Stimulated activated CD8-positive, alpha-beta memory T cell treated with anti-CD3 and anti-CD28 coated beads, Interleukin-4, amount 100 ng/mL, for 24 hours (primary cell): ENCODE results near the gene MAGI1.

Experiments
- DNase-seq: peaks from one replicate; pipeline ENCODE4 v3.0.0-alpha.2; 2020; ENCODE audit warnings: low read depth

MAGI1 gene

DNA sequence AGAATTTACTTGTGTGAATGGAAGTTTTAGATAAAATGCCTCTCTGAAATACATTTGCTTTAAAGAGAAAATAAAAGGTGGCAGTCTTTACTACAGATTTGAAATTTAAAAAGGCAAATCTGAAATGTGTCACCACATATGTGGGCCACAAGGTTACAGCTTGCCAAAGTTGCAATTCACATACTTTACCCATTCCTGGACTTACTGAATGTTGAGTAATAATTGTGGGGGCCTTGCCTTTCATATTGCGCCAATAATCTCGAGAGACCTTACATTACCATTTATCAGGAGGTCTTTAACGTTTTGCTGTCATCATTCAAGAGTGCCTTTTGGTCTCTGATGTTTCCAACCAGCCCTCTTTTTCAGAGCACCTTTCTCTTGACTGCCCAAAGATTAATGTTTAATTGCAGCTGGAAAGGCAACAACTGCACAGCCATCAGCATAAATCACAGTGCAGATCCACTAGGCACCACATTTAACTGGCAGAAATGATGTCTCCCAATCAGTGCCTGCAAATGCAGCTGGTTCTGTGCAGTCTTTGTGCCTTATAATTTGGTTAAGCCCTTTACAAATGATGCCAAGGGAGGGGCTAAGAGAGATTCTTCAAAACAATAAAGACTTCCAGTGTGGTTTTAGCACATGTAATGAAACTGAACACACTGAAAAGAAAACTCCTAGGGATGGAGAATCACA, 206.8 kb downstream of the MAGI1 start:
- DNase-seq: no peak

DNA sequence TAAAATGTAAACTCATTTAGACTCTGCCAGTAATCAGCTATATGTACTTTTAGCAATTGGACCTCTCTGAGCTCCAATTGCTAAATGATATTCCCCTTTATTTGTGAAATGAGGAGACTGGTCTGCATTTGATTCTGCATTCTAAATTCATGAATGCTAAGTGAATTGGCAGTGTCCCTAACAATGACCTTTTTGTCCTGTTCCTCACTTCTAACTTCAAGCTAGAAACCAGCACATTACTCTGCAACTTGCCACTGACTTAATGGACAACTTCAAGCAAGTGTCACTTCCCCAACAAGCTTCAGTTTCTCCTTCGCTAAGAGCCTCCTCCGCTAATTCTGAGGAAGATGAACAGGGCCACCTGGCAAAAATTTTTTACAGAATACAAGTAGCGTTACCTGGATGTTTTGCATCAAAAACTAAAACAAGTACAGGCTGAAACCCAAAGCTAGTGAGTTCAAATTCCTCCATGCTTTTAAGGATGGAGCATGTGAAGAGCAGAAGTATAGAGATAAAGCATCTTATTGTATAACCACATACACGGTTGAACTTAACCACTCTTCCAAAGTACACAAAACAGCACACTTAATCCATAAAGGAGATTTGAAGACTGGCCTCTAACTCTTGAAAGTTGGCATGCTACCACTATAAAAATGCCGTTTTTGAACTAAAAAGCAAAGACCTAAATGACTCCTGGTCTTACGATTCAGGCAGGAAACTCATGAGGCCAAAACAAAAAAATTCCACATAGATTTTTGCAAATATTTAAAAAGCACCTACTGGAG, 207.6 kb downstream of the MAGI1 start:
- DNase-seq: no peak

DNA sequence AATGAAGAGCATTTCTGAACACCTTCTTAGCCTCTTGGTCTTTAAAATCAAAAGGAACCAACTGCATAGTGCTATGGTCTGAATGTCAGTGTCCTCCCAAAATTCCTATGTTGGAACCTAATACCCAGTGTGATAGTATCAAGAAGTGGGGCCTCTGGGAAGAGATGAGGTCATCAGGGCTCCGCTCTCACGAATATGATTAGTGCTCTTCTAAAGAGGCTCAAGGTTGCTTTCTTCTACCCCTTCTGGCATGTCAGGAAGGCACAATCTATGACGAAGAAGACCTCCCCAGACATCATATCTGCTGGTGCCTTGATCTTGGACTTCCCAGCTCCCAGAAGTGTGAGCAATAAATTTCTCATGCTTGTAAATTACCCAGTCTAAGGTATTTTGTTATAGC, 209.5 kb downstream of the MAGI1 start:
- no peak for DNase-seq

DNA sequence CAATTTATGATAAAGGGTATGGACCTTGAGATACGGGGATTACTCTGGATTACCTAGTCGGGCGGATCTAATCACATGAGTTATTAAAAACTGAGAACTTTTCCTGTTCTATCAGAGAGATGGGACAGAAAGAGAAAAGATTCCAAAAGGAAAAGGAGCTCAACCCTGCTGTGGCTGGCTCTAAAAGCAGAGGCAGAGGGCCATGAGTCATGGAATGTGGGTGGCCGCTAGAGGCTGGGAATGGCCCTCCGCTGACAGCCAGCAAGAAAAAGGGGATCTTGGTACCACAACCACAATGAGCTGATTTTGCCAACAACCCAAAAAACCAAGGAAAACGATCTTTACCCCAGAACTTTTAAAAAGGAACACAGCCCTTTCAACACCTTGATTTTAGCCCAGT, 210.0 kb downstream of the MAGI1 start:
- DNase-seq: no peak

DNA sequence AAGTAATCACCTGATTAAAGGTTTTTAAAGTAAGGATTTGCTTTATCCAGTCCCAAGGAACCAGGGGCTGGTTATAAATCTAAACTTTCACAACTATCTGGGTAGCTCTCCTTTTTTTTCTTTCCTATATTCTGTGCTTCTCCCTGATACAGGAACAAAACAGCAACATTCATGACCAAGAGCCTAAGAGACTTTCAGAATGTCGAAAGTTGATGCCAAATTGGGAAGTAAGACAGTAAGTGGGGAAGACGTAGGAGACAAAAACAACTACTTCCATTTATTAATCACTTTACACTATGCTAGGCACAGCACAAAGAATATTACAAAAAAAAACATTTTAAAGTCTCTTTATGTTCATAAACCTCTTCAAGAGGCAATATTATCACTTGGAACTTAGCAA, 211.6 kb downstream of the MAGI1 start:
- no peak for DNase-seq

DNA sequence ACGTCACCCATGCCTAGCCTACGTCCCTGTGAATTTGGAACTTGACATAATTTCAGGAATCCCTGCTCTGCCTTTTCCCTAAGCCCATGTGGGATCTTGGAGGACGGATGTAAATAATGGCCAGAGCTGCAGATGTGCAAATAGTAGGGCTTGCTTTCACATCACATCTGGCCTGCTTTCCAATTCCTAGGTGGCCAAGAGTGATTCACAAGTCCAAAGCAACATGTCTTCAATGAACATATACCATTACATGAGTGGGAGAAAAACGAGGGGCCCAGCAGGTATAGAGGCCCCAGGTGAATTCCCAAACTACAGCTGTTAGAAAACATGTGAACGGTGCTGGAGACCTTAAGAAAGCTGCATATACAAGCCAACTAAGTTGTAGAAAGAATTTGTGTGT, 214.6 kb downstream of the MAGI1 start:
- no peak for DNase-seq

DNA sequence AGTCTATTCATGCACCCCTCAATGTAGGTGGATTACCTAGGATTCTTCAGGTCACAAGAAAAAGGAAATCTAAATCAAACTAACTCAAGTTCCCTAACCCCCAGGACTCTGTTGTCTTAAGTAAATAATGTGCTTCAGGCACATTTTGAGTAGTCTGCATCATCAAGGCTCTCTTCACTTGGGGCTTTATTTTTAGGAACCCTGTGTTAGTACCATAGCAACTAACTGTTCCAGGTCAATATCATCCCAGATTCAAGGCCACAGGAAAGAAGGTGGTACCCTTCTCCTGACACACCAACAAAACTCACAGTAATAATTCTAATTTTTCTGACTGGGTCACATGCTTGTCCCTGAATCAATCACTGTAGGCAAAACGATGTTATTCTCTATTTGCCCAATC, 218.1 kb downstream of the MAGI1 start:
- no peak for DNase-seq

DNA sequence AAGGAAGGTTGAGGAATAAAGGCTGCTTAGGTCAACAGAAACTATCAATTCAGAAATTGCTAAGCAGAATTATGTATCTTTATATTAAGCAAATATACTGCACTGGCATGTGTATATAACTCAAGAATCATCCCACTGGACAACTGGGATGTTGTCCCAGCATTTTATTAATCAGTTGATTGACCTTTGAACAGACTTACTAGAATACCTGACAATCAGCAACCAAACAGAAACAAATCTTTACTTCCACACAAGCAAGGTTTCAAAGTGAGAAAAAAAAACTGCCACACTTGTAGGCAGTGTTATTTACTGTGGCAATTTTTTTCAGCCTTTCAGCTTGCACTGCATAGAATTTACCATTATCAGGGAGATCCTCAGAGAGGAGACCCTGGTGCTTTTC, 218.8 kb downstream of the MAGI1 start:
- no peak for DNase-seq

DNA sequence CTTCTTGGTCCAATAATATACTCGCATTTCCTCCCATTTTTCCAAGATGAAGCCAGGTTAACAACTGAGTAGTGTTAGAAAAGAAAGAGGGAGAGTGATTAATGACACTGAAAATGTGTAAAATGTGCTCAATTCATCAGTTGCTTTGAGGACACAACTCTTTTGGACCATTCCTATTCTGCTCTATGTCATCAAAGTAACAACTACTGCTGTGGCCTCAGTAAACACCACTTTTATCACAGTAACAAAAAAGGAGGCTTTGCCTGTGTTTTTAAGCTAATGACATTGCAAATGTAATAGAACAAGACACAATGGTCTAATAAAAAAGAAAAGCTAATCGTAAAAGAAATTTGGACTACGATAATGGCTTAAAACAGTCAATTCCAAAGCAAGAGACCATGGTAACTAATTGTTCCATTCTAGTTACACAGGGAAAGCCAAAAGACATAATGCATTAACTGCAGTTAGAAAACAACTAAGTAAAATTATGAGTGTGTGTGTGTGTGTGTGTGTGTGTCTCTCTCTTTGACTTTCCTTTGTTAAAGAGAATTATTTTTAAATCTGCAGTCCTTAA, 221.1 kb downstream of the MAGI1 start:
- no peak for DNase-seq

DNA sequence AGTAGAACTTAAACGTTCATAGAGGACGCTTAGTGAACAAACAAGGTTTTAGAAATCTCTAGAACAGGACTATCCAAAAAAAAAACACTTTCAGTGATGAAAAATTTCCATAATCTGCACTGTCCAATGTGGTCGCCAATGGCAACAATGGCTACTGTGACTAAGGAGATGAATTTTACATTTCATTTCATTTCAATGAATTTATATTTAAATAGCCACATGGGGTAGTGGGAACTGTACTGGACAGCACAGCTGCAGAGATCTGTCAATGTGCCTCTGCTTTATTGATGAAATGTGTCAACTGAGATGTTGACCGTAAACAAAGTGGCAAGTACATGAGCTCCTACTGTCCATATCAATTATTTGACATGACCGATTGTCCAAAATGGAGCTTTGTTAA, 222.5 kb downstream of the MAGI1 start:
- no peak for DNase-seq

DNA sequence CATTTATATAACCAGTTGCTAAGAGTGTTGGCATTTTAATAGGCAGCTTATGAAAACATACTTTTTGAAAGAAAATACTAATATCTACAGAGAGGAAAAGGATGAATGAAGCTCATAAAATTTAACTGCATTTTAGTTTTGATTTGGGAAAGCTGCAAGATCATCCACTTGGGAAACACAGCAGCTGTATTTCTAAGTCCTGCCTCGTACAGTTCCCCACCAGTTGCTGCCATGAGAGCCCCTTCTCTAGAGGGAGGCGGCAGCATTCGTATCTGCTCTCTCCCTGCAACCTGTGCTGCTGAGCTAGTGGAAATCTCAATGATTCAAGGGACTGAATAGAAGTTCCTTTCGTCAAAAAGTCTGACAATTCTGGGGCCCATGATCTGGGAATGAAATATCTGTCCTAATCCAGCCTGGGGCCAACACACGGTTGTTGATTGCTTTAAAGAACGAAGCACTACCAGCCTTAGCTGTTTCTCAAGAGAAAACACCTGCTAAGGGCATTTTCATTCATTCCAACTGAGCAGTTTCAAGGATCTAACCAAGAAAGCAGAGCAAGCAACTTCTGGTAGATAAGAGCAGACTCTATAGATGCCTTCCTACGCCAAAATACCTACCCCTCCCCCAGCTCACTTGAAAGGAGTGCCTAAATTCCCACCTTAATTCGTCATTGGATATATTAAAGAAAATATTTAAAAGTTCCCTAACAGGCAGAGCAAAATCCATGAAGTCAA, 223.7 kb downstream of the MAGI1 start:
- no peak for DNase-seq

DNA sequence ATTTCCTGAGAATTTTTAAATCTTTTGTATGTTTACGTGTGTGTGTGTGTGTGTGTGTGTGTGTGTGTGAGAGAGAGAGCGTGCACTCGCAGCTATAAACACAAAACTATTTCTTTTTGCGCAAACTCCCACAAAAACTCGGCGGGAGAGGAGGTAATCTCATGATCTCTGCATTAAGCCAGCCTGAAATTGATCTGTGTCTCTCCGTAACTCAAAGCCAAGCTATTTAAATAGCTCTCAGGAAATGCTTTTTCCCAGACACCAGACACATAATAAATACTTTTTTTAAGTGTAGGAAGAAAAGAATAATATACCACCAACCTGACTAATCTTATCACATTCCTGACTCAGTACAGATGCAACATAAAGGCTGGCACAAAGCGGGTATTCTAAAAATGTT, 226.8 kb downstream of the MAGI1 start:
- no peak for DNase-seq

DNA sequence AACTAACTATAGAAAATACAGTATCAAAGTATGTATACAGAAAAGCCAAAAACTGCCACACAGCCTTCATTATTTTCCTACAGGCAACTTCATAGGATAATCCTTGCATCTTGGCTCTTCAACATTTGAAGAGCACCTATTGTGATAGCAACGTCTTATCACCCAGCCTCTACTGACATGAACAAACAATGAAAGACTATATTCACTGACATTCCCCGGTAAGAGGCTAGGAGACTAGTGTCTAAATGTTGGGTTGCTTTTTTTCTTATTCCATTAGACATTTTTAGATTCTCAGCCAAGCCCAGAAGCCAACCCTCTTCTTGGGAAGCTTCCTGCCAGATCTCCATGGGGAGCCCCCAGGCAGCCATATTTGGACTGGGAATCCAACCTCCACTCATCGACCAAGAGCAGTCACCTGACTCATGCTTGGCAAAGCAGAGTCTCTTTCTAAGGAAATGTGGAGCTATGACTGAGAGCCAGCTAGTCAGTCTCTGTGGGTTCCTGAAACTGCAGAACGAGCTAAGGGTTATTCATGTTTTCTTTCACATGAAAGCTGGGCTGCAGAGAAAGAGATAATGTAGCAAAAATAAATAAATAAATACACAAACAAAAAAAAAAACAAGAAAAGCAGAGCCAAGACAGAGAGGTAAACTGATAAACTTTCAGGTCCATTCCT, 227.5 kb downstream of the MAGI1 start:
- no peak for DNase-seq

DNA sequence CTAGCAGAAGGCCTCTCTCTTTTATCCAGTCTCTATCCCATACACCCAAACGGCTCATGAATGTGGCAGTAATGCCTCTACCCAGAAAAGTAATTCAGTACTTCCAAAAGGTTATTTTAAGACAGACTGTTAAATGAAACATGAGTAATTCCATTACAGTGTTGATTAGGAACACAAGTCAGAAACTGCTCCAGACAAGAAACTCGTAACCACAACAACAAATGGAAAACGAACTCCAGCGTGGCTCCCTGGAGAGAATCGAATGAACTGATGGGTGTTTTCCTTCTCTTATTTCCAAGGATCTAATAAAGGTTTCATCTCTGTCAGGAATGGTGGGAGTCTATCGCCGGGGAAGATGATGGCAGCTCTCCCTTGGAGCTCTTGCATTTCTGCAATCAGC, 228.4 kb downstream of the MAGI1 start:
- no peak for DNase-seq

DNA sequence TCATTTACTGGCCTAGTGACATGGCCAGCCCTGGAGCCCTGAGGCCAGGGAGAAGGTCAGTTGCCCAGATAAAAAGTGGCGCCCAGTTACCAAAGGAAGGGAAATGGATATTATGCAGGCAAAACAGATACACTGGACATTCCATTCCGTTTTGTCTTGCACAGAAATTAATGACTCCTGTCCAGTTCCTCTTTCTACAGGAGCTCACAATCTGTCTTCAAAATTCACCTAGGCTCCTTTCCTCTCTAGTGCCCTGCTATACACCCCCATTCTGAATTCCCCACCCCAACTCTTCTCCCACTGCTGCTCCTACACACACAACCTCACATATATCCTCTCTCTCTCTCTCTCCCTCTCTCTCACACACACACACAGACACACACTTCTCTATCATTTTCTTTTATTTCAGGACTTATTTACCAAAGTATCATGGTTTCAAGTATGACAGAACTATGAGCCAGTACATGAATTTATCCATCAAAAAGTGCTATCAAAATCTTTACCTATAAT, 229.0 kb downstream of the MAGI1 start:
- no peak for DNase-seq

DNA sequence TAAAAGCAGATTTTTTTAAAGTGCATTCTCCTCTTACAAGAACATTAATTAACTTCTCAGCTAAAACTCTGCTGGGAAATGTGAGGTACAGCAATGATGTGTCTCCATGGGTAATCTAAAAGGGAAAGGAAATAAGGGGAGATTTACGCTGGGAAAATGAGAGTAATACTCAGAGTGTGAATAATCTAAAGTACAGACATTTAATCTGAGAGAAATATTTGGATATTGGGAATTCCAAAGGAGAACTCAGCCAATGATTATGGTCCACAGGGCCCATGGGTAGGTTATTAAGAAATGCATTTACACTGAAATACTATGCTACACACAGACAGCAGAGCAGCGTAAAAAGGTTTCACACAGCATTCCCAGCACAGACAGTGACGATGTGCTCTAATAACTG, 229.9 kb downstream of the MAGI1 start:
- DNase-seq: no peak

DNA sequence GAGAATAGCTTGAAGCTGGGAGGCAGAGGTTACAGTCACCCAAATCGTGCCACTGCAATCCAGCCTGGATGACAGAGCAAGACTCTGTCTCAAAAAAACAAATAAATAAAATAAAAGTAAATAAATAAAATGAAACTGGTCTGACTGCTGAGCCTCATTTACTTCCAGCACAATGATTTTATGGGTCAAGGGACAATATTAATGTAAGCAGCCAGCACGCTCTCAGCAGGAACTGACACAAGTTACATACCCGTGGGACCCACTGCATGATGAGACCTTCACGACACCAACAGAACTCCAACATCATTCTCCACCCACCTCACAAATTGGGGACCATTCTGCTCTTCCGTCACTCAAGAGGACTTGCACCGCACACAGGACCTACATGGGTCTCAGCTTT, 230.3 kb downstream of the MAGI1 start:
- no peak for DNase-seq

DNA sequence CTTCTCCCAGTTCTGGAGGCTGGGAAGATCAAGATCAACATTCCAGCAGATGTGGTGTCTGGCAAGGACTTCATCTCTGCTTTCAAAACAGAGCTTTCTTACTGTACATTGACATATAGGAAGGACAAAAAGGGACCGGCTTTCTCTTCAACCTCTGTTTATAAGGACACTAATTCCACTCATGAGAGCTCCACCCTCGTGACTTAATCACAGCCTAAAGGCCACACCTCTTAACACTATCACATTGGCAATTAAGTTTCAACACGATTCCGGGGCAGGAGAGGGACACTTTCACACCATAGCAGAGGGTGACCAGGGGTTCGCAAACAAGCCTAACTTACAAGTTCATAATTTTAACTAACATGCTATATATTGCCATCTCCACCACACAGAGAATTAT, 231.5 kb downstream of the MAGI1 start:
- DNase-seq: no peak

DNA sequence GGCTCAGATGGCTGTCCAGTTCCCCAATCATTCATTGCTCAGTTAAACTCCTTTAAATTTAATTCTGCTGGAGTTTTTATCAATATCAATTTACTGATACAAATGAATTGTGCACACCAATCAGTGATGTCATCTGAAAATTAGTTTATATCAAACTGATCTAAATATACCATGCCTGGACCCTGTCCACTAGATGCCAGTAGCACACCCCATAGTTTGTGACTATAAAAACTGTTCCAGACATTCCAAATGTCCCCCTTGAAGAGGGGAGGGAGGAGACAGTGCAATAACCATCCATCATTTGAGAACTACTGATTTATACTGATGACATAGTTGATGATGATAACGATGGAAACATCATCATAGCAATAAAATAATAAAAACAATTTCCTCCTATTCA, 232.1 kb downstream of the MAGI1 start:
- no peak for DNase-seq

DNA sequence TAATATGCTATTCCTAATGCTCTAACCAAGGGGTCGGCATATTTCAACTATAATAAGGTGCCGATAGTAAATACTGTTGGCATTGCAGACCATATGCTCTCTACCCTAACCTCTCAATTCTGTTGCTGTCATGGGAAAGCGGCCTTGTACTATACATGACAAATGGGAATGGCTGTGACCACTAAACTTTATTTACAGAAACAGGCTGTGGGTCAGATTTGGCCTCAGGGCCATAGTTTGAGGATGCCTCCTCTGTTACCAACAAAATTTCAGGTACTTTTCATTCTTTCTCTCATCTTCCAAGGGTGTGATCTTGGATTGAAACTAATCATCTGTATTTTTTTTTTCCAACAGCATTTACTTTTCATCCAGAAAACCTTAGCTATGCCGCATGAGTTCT, 242.0 kb downstream of the MAGI1 start:
- no peak for DNase-seq

DNA sequence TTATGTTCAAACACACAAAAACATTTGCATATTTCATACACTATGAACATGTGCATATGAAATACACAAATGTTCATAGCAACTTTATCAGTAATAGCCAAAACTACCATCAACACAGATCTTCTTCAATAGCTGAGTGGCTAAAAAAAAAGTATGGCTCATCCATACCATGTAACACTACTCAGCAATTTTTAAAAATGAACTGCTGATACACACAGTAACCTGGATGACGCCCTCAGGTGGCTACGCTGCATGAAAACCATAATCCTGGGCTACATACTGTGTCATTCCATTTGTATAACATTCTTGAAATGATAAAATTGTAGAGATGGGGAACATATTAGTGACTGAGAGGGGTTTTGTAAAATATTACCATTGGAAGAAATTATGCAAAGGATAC, 243.6 kb downstream of the MAGI1 start:
- no peak for DNase-seq
